SW 1271 (cell line): ENCODE results near the gene HLA-C.
"Not testable (repeated sequence)": the region's sequence is repeated elsewhere in the genome, so short reads cannot be mapped to it uniquely, and the experiment has no call there.

Source experiments
- DNase-seq, 2 experiments: peaks; one replicate each; lab custom pipeline; 2025; lab: John Stamatoyannopoulos, UW

Gene HLA-C

DNA sequence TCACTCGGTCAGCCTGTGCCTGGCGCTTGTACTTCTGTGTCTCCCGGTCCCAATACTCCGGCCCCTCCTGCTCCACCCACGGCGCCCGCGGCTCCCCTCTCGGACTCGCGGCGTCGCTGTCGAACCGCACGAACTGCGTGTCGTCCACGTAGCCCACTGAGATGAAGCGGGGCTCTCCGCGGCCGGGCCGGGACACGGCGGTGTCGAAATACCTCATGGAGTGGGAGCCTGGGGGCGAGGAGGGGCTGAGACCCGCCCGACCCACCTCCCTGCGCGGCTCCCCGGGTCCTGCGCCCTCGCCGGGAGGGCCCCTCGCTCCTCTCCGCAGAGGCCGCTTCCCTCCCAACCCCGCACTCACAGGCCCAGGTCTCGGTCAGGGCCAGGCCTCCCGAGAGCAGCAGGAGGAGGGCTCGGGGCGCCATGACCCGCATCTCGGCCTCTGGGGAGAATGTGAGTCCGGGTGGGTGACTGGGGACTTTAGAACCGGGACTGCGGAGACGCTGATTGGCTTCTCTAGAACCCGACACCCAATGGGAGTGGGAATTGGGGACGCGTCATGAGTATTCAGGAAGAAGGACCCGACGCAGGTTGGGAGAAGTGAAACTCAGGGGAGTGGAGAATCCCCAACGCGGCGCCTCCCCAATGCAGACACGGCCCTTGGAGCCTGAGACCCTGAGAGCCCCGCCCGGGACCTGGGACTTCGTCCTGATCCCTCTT lies at the start of gene HLA-C:
Gene HLA-C, minus strand, starts transcription at position 452 of the 717 bp plus-strand sequence. Its CDS starts 21 bp downstream, at position 431.
- peak; percentile 96 for DNase-seq

DNA sequence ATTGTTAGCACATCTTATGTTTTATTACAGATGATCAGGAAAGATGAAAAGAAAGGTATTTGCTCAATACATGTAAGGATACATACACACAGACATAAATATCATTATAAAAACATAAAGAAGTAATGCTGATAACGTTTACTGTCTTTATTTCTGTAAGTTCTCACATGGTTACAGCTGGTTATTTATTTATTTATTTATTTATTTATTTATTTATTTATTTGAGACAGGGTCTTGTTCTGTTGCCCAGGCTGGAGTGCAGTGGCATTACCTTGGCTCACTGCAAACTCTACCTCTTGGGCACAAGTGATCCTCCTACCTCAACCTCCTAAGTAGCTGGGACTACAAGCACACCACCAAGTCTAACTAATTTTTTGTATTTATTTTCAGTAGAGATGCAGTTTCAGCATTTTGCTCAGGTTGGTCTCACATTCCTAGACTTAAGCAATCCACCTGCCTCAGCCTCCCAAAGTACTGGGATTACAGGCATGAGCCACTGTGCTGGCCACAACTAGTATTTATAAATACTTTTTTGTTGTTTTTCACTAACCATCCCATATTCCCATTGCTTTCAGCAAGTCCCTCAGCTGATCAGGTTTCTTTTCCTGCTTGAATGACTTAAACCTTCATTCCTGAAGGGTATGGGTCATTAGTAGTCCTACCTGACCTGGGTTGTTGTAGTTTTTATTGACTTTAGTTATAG lies 49.3 kb upstream of the HLA-C start:
- DNase-seq: no peak

GRCh38 chr6:31317036-31317435 lies 45.1 kb upstream of the HLA-C start:
- DNase-seq: no peak

GRCh38 chr6:31309641-31310040 lies 37.7 kb upstream of the HLA-C start:
- DNase-seq: no peak

GRCh38 chr6:31308845-31309175 lies 36.9 kb upstream of the HLA-C start:
- DNase-seq: no peak

DNA sequence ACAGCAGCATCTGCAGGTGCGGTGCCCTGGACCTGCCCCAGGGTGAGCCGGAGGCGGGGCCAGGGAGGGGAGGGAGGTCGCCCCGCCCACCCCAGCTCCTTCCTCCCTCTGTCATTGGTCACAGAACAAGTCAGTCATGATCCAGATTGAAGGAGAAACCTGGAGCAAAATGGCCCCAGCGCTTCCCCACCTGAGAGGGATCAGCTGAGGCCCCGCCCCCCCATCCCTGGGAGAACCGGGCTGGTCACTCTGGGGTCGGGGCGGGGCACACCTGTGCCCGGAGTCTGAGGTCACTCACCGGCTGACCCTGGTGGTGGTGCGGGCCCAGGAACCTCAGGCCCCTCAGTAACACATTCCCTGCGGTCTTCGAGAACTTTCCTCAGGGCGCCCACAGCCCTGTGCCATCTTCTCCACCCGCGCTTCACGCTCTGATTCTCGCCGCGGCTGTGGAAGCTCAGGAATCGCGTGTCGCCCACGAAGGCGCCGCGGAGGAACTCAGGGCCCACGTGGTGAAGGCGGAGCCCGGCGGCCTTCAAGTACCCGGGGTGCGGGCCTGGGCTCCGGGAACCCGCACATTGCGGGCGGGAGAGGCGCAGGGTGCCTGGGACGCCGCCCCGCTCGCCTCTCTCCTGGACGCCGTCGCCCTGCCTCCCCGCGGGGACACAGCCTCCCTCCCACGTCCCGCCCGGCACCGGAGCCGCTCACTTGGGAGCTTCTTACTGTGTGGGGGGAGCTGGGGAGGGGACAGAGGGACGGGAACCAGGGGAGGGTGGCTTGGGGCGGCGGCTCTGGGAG lies 36.4 kb upstream of the HLA-C start:
- no peak for DNase-seq

DNA sequence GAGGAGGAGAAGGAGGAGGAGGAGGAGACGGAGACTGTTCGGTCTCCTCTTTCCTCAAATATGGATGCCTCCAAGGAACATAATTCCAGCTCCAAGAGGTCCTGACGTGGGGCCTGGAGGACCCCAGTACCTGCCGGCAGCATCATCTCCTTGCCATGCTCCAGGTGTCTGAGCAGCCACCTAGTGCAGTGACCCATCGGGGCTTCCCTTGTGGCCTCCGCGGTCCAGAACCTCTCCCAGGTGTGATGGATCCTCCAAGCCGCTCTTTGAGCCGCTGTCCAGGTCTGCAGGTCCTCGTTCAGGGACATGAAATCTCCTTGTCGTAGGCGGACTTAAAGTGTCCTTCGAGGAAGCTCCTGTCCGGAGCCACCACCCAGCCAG lies 35.8 kb upstream of the HLA-C start:
- DNase-seq: no peak

GRCh38 chr6:31305703-31306219 lies 33.9 kb upstream of the HLA-C start:
- no peak for DNase-seq

DNA sequence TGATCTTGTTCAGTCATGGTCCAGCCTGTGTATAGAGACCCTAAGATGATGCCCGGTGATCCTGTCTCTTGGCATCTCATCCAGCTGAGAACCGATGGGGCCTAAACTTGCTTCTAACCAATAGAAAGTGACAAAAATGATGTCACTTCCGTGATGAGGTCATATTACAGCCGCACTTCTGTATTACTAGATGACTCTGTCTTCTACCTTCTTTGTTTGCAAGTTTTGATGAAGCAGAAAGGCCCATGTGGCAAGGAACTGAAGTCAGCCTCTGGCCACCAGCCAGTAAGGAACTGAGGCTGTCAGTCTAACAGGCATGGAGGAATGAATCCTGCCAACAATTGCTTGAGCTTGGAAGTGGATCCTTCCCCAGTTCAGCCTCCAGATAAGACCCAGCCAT lies 32.8 kb upstream of the HLA-C start:
- DNase-seq: no peak

- no peak for DNase-seq
Observed at GRCh38 chr6:31300797-31301196, 28.9 kb upstream of the HLA-C start.

DNA sequence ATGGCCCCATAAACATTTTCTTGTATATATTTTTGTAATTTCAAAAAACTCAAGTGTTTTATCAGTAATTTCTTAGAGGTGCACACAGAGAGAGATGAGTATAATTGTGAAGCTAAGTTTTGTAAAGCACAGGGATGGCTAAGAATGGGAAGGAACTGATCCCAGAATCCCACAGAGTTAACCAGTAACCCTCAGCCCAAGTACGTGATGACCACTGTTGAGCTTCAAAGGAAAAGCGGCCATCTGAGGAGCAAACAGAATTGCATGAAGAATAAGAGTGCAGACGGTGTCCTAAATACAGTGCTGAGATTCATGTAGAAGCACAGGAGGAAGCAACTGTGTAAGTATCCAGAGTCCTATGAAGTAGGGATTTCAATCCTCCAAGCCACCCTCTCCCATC lies 28.1 kb upstream of the HLA-C start:
- no peak for DNase-seq

DNA sequence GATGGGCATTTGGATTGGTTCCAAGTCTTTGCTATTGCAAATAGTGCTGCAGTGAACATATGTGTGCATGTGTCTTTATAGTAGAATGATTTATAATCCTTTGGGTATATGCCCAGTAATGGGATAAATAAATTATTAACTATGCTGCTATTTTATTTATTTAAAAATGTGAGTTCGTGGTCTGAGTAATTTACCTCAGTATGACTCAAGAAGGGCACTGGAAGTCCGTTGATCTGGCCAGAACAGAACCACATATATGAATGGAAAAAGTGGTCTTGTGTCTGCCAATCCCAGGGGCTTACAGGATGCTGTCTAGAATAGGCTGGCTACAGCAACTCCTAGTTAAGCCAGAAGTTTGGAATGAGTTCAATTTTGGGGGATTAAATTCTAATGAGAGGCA lies 27.6 kb upstream of the HLA-C start:
- DNase-seq: no peak

DNA sequence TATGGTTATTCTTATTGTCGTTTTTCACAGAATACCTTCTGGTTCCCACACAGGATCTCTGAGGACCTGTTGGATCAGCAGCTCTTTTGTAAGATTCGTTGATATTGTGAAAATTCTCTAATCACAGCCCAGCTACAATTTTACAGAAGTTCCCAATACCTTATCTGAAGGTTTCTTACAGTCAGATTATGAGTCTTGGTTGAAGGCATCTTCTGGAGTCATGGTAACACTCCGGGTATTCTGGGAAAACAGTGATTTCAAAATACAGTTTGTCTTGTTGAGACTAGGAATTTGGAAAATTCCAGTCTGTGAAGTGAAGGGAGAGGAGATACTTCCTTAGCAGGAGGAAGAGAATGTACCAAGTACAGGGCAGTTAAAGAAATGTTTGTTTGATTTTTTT lies 22.2 kb upstream of the HLA-C start:
- DNase-seq: no peak

DNA sequence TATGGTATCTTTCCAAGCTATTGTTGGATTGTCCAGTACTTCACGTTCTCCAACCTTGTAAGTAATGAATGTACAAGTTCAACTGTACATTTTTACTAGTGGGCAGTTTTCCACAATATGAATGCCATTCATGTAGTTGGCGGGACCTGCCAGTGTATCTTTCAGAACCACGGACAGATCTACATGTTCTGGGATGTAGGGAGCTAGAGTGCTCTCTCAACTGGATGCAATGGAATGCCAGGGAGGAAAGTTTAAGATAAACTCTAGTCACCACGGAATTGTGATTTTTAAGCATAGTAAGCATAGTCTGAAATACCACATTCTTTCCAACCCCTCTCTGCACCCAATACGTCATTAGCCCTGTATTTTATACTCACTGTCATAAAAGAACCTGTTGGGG lies 21.5 kb upstream of the HLA-C start:
- no peak for DNase-seq

- DNase-seq: no peak
Observed at GRCh38 chr6:31289788-31290187, 17.9 kb upstream of the HLA-C start.

DNA sequence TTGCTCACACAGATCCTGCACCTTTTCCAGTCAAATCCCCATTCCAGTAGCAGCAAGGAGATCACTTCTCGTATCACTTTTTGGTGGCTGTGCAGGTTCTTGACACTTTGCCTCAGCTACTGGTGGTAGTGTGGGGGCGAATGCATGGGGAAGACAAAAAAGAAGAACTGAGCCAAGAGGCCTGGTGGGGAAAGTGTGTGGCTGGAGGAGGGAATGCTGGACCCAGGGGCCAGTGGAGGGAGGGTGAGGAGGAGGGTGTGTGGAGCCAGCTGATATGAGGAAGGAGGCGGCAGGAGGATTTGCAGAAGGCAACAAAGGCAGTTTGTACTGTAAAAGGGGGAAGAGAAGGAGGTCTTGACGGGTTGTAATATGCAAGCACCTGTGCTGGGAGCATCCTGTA lies 15.7 kb upstream of the HLA-C start:
- DNase-seq: no peak

DNA sequence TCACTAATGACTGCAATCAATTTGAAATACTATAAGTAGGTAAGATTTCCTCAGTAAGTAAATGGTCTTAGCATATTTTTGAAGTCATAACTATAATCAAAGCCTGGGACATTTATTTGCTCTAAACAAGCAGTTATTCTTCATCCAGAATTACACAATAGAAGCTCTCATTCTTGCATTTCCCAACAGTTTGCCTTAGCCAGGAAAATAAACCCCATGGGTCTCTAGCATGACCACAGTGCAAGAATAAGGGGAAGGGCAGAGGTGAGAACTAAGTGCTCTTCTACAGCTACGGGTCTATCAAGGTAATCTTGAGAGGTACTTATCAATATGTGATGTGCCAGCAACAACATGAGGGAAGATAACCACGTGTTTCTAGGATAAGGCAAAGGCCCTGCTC lies 14.1 kb upstream of the HLA-C start:
- no peak for DNase-seq

- DNase-seq: no peak
Observed at GRCh38 chr6:31285486-31285885, 13.6 kb upstream of the HLA-C start.

GRCh38 chr6:31279647-31280046 lies 7.8 kb upstream of the HLA-C start:
- DNase-seq: not testable (repeated sequence)

DNA sequence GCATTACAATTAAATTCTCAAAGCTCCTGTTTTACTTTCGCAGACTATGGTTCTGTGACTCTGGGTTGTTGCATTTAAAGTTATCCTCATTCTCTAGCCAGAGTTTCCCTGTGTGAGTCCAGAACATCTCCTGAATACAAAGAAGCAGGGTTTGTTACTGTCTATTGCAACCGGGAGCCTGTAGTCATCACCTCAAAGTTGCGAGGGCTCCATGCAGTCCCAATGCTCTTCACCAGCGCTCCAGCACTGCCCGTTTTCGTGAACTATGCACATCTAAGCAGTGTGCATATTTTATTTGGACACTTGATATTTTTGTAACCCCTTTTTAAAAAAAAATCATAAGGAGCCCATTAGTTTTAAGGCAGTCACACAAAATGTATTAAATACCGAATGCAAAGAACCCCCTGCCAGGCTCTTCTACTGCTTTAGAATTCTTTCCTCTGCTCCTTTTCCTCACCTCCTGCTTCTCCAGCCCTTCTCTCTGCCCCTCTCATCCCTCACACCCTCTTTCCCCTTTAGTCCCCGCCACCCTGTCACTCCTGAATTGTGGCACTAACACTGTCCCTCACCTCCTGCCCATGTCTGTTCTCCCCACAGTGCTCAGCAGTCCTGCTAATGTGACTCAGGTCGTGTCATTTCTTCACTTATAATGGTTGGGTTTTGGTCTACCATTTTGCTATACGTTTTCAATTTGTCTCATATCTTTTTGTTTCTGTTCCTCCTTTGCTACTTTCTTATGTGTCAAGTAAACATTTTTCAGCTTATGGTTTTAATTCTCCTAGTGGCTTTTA lies 1.1 kb upstream of the HLA-C start:
- no peak for DNase-seq

DNA sequence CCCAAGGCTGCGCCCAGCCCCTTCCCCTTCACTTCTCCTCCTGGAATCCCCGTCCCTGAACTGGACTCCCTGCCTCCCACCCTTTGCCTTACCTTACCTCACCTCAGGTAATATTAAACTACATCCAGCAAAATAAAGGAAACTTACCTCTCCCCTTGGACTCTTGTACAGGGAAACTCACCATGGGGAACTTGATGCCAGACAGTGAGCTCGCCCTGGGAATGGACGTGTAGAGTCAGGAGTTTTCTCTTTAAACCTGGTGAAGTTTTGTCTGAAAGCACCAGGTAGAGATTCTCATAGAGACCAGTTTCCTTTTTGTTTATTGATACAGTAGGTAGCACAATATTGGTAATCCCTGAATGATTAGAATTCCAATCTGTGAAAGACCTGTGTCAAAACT lies 544 bp upstream of the HLA-C start:
- no peak for DNase-seq
